ENCODE results near the gene LETM1.

Gene LETM1

GRCh38 chr4:1794809-1795298 lies 61.1 kb downstream of the LETM1 start:
- no peak for DNase-seq (ENCODE audit: low spot score)

- no peak for DNase-seq (ENCODE audit: low spot score)
Observed at GRCh38 chr4:1793940-1794808, 61.8 kb downstream of the LETM1 start.

GRCh38 chr4:1793496-1793840 lies 62.5 kb downstream of the LETM1 start:
- DNase-seq (ENCODE audit: low spot score): no peak

GRCh38 chr4:1792832-1793495 lies 63.0 kb downstream of the LETM1 start, which contains the start of gene FGFR3:
TSS of gene FGFR3 (plus strand) at chr4:1793293. CDS start at chr4:1793935, 642 bp downstream.
- peak; percentile 40 for DNase-seq (ENCODE audit: low spot score)

- DNase-seq (ENCODE audit: low spot score): no peak
Observed at GRCh38 chr4:1792158-1792831, 63.7 kb downstream of the LETM1 start.

GRCh38 chr4:1790005-1790404 lies 66.0 kb downstream of the LETM1 start:
- DNase-seq (ENCODE audit: low spot score): no peak

GRCh38 chr4:1789552-1789951 lies 66.4 kb downstream of the LETM1 start:
- DNase-seq (ENCODE audit: low spot score): no peak

GRCh38 chr4:1788254-1788973 lies 67.5 kb downstream of the LETM1 start:
- DNase-seq (ENCODE audit: low spot score): no peak

GRCh38 chr4:1787411-1788077 lies 68.4 kb downstream of the LETM1 start:
- DNase-seq (ENCODE audit: low spot score): no peak

GRCh38 chr4:1786544-1787362 lies 69.2 kb downstream of the LETM1 start:
- no peak for DNase-seq (ENCODE audit: low spot score)

- DNase-seq (ENCODE audit: low spot score): no peak
Observed at GRCh38 chr4:1785592-1785991, 70.4 kb downstream of the LETM1 start.

GRCh38 chr4:1784789-1785591 lies 71.0 kb downstream of the LETM1 start:
- no peak for DNase-seq (ENCODE audit: low spot score)

GRCh38 chr4:1784395-1784788 lies 71.6 kb downstream of the LETM1 start:
- no peak for DNase-seq (ENCODE audit: low spot score)

GRCh38 chr4:1783970-1784369 lies 72.0 kb downstream of the LETM1 start:
- no peak for DNase-seq (ENCODE audit: low spot score)

- no peak for DNase-seq (ENCODE audit: low spot score)
Observed at GRCh38 chr4:1783015-1783414, 72.9 kb downstream of the LETM1 start.

- DNase-seq (ENCODE audit: low spot score): no peak
Observed at GRCh38 chr4:1780435-1780834, 75.5 kb downstream of the LETM1 start.

- no peak for DNase-seq (ENCODE audit: low spot score)
Observed at GRCh38 chr4:1779588-1780382, 76.2 kb downstream of the LETM1 start.

- DNase-seq (ENCODE audit: low spot score): no peak
Observed at GRCh38 chr4:1778642-1779392, 77.1 kb downstream of the LETM1 start.

Measured in COLO829 (cell line).